ENCODE measurements around the gene ELOVL7.

The ELOVL7 gene

GRCh38 chr5:60788863-60789513 lies 55.1 kb downstream of the ELOVL7 start:
- no peak for TF ChIP-seq CTCF (IDR thresholded peaks at IDR 0.05; ENCODE audit: low read depth, low read length)
- DNase-seq (ENCODE audit: low read depth in 2 of 2): no peak
- H3K4me3 ChIP-seq (replicated peaks in 1 of 2; ENCODE audit: low read depth in 2 of 2, low read length in 2 of 2): no peak overlapping the region

GRCh38 chr5:60779466-60779865 lies 64.6 kb downstream of the ELOVL7 start:
- no peak for TF ChIP-seq CTCF (IDR thresholded peaks at IDR 0.05; ENCODE audit: low read depth, low read length)
- H3K4me3 ChIP-seq (replicated peaks in 1 of 2; ENCODE audit: low read depth in 2 of 2, low read length in 2 of 2): no peak overlapping the region
- peak in 1 of 2 donors; percentile 4 for DNase-seq (ENCODE audit: low read depth in 2 of 2)

DNA sequence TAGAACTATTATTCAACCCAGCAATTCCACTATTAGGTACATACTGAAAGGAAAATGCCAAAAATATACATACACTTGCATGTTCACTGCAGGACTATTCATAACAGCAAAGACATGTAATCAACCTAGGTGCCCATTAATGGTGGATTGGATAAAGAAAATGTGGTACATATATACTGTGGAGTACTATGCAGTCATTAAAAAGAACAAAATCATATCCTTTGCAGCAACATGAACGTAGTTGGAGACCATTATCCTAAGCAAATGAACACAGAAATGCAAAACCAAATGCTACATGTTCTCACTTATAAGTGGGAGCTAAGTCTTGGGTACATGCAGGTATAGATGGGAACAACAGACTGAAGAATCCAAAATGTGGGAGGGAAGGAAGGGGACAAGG lies 67.7 kb downstream of the ELOVL7 start:
- DNase-seq (ENCODE audit: low read depth in 2 of 2): no peak
- no peak overlapping the region for H3K4me3 ChIP-seq (replicated peaks in 1 of 2; ENCODE audit: low read depth in 2 of 2, low read length in 2 of 2)
- no peak for TF ChIP-seq CTCF (IDR thresholded peaks at IDR 0.05; ENCODE audit: low read depth, low read length)

GRCh38 chr5:60765019-60765709 lies 78.9 kb downstream of the ELOVL7 start:
- DNase-seq (ENCODE audit: low read depth in 2 of 2): no peak
- no peak overlapping the region for H3K4me3 ChIP-seq (replicated peaks in 1 of 2; ENCODE audit: low read depth in 2 of 2, low read length in 2 of 2)
- no peak for TF ChIP-seq CTCF (IDR thresholded peaks at IDR 0.05; ENCODE audit: low read depth, low read length)

GRCh38 chr5:60763061-60763460 lies 81.0 kb downstream of the ELOVL7 start:
- TF ChIP-seq CTCF (IDR thresholded peaks at IDR 0.05; ENCODE audit: low read depth, low read length): no peak
- DNase-seq (ENCODE audit: low read depth in 2 of 2): no peak
- H3K4me3 ChIP-seq (replicated peaks in 1 of 2; ENCODE audit: low read depth in 2 of 2, low read length in 2 of 2): no peak overlapping the region

DNA sequence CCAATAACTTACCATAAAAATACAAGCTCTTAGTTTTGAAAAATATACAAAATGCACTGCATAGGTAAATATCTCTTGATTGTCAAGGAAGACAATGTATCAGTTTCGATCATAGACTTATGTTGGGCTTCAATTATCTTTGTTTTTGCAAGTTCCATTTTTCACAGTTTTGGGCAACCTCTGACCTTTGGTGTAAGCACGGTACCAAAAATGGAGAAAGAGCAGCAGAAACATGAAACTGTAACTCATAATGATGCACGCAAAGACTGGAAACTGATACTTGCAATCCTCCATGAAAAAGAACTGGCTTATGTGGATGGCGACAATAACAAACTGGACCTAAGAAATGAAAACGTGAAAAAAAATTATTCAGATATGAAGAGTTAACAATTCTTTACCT lies 89.6 kb downstream of the ELOVL7 start:
- no peak for TF ChIP-seq CTCF (IDR thresholded peaks at IDR 0.05; ENCODE audit: low read depth, low read length)
- no peak overlapping the region for H3K4me3 ChIP-seq (replicated peaks in 1 of 2; ENCODE audit: low read depth in 2 of 2, low read length in 2 of 2)

More for the DNA sequence above, 89.6 kb downstream of the ELOVL7 start:
- no peak for DNase-seq (ENCODE audit: low read depth in 2 of 2)
